ENCODE measurements around the gene RBM6. TPM values are rescaled to one million over a fixed set of nuclear protein-coding genes. Genes with fewer than 3 reads are reported as not detected.
"Not testable (repeated sequence)": the region's sequence is repeated elsewhere in the genome, so short reads cannot be mapped to it uniquely, and the experiment has no call there.

The RBM6 gene, protein sequence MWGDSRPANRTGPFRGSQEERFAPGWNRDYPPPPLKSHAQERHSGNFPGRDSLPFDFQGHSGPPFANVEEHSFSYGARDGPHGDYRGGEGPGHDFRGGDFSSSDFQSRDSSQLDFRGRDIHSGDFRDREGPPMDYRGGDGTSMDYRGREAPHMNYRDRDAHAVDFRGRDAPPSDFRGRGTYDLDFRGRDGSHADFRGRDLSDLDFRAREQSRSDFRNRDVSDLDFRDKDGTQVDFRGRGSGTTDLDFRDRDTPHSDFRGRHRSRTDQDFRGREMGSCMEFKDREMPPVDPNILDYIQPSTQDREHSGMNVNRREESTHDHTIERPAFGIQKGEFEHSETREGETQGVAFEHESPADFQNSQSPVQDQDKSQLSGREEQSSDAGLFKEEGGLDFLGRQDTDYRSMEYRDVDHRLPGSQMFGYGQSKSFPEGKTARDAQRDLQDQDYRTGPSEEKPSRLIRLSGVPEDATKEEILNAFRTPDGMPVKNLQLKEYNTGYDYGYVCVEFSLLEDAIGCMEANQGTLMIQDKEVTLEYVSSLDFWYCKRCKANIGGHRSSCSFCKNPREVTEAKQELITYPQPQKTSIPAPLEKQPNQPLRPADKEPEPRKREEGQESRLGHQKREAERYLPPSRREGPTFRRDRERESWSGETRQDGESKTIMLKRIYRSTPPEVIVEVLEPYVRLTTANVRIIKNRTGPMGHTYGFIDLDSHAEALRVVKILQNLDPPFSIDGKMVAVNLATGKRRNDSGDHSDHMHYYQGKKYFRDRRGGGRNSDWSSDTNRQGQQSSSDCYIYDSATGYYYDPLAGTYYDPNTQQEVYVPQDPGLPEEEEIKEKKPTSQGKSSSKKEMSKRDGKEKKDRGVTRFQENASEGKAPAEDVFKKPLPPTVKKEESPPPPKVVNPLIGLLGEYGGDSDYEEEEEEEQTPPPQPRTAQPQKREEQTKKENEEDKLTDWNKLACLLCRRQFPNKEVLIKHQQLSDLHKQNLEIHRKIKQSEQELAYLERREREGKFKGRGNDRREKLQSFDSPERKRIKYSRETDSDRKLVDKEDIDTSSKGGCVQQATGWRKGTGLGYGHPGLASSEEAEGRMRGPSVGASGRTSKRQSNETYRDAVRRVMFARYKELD
- 100 to 1,000 TPM in 3 of 4 donors, 10 to 100 TPM in 1; 82.1 to 197 (median 145) TPM for polyA plus RNA-seq (ENCODE audit: insufficient read length in 4 of 4)

DNA sequence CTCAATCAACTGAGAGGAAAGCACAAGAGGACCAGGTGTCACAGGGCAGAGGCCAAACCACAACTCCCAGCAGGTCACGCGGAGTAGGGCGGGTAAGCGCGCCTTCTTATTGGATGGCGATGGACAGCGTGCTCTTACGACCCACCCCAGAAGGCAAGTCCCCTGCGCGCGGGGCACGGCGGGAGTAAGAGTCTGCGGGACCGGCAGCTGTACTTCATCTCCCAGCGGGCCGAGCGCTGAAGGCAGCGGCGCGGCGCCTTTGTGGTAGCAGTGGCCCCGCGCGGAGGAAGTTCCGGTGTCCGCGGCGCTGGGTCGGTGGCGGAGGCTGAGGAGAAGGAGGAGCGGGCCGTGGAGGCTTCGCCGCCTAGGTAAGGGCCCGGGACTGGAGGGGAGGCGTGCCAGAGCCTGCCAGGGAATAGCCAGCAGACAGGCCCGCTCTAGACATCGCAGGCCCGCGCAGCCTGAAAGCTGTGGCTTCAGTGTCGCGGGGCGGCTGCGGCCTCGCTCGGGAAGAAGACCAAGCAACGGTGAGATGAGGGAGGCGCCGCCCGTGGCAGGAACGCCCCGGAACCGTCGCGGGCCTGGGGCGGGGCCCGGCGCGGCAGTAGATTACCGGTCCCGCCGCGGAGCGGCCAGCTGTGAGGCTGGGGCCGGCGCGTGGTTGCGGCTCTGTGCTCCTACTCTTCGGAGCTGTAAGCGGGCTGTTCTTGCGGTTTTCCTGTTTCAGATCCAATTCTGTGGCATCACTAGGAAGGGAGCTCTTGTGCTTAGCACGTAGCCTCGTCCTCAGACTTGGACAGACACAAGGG, at the start of gene RBM6:
Gene RBM6, plus strand, starts transcription at position 293 of the 809 bp plus-strand sequence. CDS start 22,492 bp downstream, outside the sequence.
- peak; percentile 79 to 94 (median 86) for DNase-seq (ENCODE audit: low read depth in 4 of 4, low spot score in 2 of 4)

DNA sequence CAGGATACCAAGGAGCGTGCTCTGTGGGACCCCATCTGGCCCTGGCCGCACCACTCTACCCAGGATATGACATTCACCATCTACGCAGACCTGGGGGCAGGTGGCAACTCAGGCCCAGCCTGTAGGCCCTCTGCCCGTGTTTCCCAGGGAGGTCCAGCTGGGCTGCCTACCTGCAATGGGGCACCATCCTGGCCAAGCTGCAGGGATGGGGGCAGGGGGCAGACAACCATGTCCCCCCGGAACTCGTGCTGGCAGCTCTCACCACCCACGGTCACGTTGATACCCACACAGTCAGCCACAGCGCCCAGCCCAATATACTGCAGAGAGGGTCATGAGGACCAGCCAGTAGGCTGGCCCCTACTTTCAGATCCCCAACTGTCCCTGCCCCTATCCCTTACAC, 44.2 kb upstream of the RBM6 start:
- DNase-seq (ENCODE audit: low read depth in 4 of 4, low spot score in 2 of 4), result no peak

DNA sequence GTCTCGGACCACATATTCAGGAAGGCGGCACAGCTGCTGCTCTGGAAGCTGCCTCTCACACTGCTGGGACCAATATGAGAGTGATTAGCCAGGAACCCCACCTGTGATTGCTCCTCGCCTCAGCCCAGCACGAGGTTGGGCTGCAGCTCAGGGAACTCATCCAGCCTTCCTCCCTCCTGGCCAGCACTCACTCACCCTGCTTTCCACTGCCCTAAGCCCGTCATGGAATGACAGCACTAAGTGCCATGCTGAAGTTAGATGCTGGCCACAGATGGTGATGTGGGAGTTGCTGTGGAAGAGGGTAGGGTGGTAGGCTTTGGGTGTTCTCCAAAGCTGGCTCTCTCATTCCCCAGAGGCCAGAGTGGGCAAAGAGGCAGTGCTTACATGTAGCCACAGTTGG, 43.6 kb upstream of the RBM6 start:
- DNase-seq (ENCODE audit: low read depth in 4 of 4, low spot score in 2 of 4), result no peak

DNA sequence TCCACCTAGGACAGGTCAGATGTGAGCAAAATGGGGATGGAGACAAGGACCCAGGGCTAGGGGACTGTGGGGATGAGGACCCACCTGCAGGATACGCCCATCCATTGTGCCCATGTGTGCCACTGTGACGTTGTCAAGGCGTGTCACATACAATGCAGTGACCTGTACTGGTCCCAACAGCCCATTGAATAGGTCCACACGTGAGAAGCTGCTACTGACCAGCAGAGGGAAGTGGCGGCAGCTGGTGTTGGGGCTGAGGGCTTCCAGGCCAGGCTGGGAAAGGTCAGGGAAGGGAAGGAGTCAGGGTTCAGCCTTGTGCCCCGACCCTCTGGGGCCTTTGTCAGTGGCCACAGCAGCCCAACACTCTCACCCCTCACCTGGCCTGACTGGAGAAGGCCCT, 41.0 kb upstream of the RBM6 start:
- DNase-seq (ENCODE audit: low read depth in 4 of 4, low spot score in 2 of 4), result no peak

DNA sequence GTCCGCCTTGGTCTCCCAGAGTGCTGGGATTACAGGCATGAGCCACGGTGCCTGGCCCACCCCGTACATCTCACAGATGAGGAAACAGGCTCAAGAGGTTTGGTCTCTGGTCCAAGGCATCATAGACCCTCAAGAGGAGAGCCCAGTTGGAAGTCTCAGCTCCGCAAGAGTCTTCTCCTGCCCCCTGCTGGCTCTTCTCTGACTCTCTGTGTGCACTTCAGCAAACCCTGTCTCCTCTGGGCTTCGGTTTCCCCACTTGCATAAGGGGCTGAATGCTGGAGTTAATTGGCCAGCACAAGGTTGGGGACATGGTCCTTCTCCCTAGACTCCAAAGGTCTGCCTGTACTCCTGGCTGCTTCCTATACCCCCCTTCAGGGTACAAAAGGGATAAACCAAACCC, 40.1 kb upstream of the RBM6 start:
- DNase-seq (ENCODE audit: low read depth in 4 of 4, low spot score in 2 of 4), result no peak

DNA sequence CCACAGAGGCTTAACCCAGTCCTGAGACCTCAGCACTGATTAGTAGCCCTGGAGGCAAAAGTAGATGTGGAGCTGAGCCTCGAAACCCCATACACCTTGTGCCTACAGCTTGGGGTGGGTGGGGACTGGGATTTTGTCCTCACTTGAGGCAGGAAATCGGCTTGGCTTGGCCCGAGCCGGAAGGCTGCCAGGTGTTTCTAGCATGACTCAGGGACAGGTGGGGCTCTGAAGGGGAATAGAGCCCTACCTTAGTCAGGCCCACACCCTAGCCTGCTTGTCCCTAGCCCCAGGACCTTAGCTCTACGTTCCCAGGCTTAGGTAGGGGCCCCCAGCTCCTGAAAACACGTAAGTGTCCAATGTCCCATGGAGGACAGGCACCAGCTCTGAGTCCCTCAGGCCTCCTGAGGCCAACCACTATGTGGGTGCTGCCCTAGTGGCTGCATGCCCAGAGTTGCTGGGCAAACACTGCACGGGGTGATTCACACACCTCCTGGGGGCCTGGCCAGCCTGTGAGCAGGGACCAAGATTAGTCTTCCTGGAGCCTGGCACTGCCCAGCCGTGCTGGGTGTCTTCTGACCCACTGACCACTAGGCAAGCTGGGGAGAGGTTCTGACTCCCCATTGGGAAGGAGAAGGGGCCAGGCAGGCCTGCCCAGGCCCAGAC, 39.3 kb upstream of the RBM6 start:
- no peak for DNase-seq (ENCODE audit: low read depth in 4 of 4, low spot score in 2 of 4)

DNA sequence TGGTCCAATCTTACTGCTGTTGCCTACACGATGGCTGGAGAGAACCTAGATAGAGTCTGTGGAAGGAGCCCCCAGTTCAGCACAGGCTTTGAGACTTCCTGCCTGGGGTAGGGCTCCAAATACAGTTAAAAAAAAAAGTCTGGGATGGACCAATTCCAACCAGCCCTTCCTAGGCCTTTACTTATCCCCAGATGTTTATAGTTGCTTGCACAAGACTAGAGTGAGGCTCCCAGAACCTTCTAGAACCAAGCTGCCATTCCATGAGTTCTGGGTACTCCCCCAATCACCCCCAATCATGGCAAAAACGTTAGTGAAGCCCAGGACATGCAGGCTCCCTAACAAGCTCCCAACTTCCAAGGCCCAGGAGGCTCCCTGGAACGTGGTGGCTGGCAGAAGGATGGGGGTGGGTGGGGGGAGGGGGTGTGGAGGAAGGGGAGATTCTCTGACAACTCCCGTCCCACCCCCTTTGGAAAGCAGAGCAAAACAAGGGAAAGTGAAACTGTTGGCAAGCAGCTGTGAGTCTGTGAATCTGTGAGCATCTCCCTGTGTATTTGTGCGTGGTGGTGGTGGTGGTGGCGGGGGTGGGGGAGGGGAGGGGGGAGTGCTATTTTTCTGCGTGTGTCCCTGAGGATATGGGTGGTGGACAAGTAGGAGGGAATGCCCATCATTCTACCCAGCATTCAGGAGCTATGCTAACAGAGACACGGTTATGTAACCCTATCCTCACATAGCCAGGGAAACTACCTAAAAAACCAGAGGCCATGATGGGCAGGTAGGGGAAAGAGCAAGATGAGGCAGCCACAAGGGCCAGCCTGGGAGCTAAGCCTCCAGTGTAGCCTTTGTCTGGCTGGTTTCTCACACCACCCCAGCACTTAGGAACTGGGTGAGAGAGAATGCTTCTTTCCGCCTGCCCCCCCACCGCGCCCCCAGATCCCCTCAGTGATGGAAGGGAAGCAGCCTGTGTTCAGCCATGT, 38.3 kb upstream of the RBM6 start:
- DNase-seq (ENCODE audit: low read depth in 4 of 4, low spot score in 2 of 4), result no peak

DNA sequence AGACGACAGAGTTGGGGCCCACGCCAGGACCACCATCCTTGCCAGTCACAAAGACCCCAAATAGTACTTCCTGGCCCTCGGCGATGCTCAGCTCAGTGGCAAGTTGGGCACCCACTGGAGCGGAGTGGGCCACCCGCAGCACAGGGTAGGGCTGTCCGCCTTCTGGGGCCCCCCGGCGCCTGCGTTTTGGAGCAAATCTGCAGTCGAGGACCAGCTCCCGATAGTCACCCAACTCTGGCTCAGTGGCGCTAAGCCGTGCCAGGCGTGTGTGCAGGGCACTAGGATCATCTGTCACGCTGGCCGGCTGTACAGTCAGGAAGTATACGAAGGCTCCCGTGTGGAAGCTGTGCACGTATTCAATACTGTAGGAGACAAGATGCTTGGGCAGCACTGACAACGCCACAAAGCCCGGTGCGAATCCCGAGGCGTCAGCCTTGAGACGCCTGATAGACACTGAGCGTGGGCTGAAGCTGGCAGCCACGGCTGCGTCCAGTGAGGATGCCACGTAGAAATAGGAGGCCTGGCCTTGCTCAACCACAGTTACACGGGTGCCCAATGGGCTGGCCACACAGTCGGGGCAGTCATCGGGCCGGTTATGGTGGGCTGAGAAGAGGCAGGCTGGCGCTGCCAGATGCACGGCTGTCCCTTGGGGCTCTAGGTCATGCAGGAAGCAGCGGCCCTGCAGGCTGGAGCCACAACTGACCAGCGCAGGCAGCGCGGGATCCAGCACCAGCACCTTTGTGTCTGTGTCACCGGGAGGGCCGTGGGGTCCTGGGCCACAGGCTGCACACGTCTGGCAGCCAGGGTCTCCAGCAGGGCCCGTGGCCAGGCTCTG, 37.2 kb upstream of the RBM6 start:
- DNase-seq (ENCODE audit: low read depth in 4 of 4, low spot score in 2 of 4), result no peak

DNA sequence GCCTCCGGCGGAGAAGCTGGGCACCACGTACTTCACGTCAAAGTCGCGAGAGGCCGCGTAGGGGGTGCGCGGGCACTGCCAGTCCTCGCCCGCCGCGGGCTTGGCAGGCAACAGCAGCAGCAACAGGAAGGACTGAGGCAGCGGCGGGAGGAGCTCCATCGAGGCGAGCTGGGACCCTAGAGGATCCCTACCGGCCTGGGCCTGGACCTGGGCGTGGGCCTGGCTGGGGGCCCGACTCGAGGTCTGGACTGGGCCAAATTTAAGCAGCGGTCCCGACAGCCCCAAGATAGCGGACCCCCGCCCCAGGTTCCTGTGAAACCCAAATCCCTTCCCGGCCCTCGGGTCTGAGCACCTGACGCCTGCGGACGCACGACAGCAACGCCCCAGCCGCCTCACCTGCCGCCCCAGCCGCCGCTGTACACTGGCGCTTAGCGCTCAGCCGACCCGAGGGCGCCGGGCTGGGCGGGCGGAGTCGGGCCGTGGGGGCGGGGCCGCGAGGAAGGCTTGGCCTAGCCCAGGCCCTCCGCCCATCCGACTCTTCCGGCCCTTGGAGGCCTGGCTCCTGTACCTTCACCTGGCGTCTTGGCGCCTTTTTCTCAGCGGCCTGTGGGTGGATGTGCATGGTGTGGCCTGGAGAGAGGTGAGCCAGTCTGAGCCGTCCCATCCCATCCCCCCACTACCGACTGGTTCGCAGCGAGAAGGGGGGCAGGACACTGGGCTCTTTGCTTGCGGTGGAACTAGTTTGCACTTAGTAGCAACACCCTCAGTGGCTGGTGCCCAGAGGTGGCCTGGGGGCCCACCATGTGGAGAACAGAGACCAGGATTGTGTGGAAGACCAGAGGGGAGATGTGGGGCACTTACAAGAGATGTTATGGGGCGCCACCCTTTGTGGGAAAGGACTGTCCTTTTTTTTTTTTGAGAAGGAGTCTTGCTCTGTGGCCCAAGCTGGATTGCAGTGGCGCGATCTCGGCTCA, 36.2 kb upstream of the RBM6 start, which contains the start of gene MST1R:
Gene MST1R, minus strand, starts transcription at position 423 of the 974 bp plus-strand sequence. Its CDS starts 264 bp downstream, at position 159.
- DNase-seq (ENCODE audit: low read depth in 4 of 4, low spot score in 2 of 4), result peak in 1 of 4 donors; percentile 49

DNA sequence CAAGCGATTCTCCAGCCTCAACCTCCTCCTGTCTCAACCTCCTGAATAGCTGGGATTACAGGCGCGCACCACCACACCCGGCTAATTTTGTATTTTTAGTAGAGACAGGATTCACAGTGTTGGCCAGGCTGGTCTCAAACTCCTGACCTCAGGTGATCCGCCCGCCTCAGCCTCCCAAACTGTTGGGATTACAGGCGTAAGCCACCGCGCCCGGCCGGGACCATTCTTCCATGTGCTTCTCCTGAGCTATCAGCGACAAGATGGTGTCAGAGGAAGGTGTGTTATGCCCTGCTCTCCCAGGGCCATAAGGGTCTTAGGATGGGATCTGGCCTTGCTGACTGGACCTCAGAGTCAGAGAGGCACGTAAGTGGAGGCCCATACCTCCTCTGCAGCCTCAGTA, 35.5 kb upstream of the RBM6 start:
- not testable (repeated sequence) for DNase-seq (ENCODE audit: low read depth in 4 of 4, low spot score in 2 of 4)

DNA sequence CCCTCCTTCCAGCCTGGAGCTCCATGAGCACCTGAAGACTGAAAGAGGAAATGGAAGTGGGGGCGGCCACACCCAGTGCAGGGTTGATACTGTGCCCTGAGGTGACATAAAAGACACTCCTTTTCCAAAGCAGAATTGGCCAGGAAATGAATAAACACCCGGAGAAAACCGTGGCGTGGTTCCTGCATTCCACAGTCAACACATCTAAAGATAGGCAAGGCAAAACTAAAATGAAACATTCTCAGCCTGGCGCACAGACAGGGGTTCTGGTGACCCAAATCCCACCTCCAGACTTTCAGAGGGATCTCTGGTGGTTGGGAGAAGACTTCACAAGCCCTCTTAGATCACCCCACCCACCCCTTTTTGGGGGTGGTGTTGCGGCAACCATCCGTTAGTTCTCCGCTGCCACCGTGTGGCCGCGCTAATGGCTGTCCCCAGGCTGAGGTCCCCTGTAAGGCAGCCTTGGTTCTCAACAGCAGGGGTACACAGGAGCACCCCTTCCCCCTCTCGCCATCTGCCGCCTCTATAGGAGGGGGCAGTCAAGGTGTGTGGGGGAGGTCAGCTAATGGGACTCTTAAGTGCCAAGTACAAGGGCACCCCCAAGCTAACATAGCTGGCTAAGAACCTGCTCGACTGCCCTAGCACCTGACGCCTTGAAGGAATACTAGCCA, 33.7 kb upstream of the RBM6 start:
- no peak for DNase-seq (ENCODE audit: low read depth in 4 of 4, low spot score in 2 of 4)

DNA sequence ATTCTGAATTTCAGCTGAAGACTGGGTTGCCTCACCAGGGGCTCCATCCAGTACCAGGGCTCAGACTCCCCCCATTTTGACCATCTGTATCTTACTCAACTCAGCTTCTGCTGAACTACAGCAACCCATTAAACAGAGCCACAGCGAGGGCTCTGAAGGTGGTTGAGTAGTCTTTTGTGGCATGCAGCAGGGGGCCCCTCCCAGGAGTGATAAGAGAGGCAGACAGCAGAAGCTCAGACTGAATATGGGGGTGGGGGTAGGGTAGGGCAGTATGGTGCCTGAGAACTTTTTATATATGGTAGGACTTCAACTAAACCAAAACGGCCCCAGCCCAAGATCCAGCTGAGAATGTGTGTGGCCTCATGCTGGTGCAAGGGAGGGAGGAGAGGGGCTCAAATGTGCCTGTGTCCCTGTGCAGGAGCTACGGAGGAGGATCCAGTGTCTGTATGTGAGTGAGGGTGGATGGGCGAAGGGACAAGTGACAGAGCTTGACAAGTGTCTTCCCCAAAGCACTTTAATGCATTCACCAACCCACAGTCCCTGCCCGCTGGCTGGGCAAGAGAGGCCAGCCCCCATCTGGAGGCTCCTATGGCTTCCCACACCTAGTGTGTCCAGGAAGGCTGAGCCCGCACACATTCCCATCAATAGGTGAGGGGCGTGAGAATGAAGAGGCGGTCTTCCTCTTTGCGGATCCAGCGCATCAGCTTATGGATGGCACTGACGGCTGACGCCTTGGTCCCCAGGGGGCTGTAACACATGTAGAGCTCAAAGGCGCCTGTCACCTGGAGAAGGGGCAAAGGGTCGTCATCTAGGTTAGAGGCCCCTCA, 31.4 kb upstream of the RBM6 start:
- DNase-seq (ENCODE audit: low read depth in 4 of 4, low spot score in 2 of 4), result no peak

DNA sequence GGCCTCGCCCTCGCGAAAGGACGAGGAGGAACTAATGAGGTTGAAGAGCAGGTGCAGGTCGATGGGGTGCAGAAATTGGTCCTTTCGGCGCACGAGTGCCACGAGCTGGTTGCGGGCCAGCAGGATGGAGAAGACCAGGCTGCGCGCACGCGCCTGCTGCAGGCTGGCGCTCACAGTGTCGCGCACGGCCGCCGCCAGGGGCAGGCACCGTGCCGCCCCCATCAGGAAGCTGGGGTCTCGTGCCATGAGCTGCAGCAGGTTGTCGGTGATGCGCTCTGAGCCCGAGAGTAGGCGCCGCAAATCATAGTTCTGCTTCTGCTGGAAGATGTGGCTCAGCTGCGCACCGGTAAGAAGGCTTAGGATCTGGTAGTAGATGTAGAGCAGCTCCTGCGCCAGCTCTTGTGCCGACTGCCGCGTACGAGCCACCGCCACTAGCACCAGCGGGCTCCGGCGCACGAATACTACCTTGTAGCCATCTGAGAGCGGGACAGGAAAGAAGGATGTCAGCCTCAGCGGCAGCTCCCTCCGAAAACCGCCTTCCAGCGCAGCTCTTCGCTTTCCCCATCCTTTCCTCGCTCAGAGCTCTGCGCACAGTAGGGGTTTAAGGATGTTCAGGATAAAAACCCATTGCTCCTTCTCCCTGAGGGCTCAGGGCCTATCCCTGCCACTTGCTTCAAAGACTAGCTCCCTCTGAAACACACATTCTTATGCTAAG, 29.4 kb upstream of the RBM6 start:
- DNase-seq (ENCODE audit: low read depth in 4 of 4, low spot score in 2 of 4), result no peak

DNA sequence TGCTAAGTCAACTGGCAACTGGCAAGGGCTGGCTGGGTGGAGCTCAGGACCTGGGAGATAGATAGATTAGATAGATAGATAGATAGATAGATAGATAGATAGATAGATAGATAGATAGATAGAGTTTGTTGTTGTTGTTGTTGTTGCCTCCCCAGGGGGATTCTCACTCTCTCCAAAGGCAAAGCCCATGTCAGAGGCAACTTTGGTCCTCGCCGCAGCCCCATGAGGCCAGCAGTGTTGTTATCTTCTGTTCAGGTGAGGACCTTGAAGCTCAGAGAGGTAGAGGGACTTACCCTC, 28.9 kb upstream of the RBM6 start:
- DNase-seq (ENCODE audit: low read depth in 4 of 4, low spot score in 2 of 4), result no peak
